ENCODE measurements around the gene STX8.
"Not testable (repeated sequence)": the region's sequence is repeated elsewhere in the genome, so short reads cannot be mapped to it uniquely, and the experiment has no call there.

- TF ChIP-seq SUZ12 (IDR thresholded peaks at IDR 0.05); TARDBP (IDR thresholded peaks at IDR 0.05); SP1 (IDR thresholded peaks at IDR 0.05); HDGF (IDR thresholded peaks at IDR 0.05; ENCODE audit: borderline replicate concordance); BHLHE40 (IDR thresholded peaks at IDR 0.05; ENCODE audit: borderline replicate concordance); ARNT (IDR thresholded peaks at IDR 0.05); ZNF384 (IDR thresholded peaks at IDR 0.05); L3MBTL2 (conservative IDR thresholded peaks at IDR 0.05); FOXK2 (IDR thresholded peaks at IDR 0.05); NFRKB (IDR thresholded peaks at IDR 0.05); FOXA1 (IDR thresholded peaks at IDR 0.05); ELF4 (IDR thresholded peaks at IDR 0.05); PKNOX1 (IDR thresholded peaks at IDR 0.05): not testable (repeated sequence)
Measured at GRCh38 chr17:9607058-9607457, 31.4 kb upstream of the STX8 start.
